MM.1S (cell line): ENCODE data around the gene GJB4.

Source experiments
- DNase-seq: peaks from one replicate; pipeline ENCODE4 v3.0.0-alpha.2; 2015
- H2AFZ ChIP-seq: fragments of 300-600 bp; sonication (generic); 2 replicates; pipeline ENCODE4 v1.6.0; 2016; ENCODE audit warnings: antibody characterized with exemption, low read length
- H3F3A ChIP-seq: fragments of 300-600 bp; sonication (generic); 2 replicates; pipeline ENCODE4 v1.6.1; 2016; ENCODE audit warnings: mild to moderate bottlenecking, antibody characterized with exemption, low read length, moderate library complexity, mixed read lengths; ENCODE audit not compliant: insufficient read depth
- H3K27ac ChIP-seq: fragments of 300-600 bp; sonication (generic); 2 replicates; pipeline ENCODE4 v1.5.1; 2016; ENCODE audit warnings: mild to moderate bottlenecking, low read length
- H3K27me3 ChIP-seq: fragments of 300-600 bp; sonication (generic); replicated peaks from 2 replicates; pipeline ENCODE4 v1.6.0; 2016; ENCODE audit warnings: low read length; ENCODE audit not compliant: insufficient read depth
- H3K36me3 ChIP-seq: fragments of 300-600 bp; sonication (generic); replicated peaks from 2 replicates; pipeline ENCODE4 v1.6.1; 2016; ENCODE audit warnings: mild to moderate bottlenecking, low read length, mixed read lengths; ENCODE audit not compliant: insufficient read depth
- H3K4me1 ChIP-seq: fragments of 300-600 bp; sonication (generic); 2 replicates; pipeline ENCODE4 v1.6.1; 2016; ENCODE audit warnings: low read length, mixed read lengths
- H3K4me2 ChIP-seq: fragments of 300-600 bp; sonication (generic); 2 replicates; pipeline ENCODE4 v1.6.0; 2016; ENCODE audit warnings: low read depth, low read length
- H3K4me3 ChIP-seq: fragments of 300-600 bp; sonication (generic); 2 replicates; pipeline ENCODE4 v1.5.1; 2016; ENCODE audit warnings: low read length, mixed read lengths
- H3K79me2 ChIP-seq: fragments of 300-600 bp; sonication (generic); 2 replicates; pipeline ENCODE4 v1.6.1; 2016; ENCODE audit warnings: mixed run types, low read length, mixed read lengths
- H3K9ac ChIP-seq: fragments of 300-600 bp; sonication (generic); 2 replicates; pipeline ENCODE4 v1.6.1; 2016; ENCODE audit warnings: low read length, mixed read lengths
- H3K9me2 ChIP-seq: fragments of 300-600 bp; sonication (generic); replicated peaks from 2 replicates; pipeline ENCODE4 v1.6.1; 2016; ENCODE audit warnings: mild to moderate bottlenecking, low read length, mixed read lengths; ENCODE audit not compliant: insufficient read depth
- H3K9me3 ChIP-seq: fragments of 300-600 bp; sonication (generic); replicated peaks from 2 replicates; pipeline ENCODE4 v1.6.1; 2016; ENCODE audit warnings: mild to moderate bottlenecking, low read length, mixed read lengths; ENCODE audit not compliant: insufficient read depth
- H4K20me1 ChIP-seq: fragments of 300-600 bp; sonication (generic); 2 replicates; pipeline ENCODE4 v1.6.1; 2016; ENCODE audit warnings: mild to moderate bottlenecking, low read length, moderate library complexity, mixed read lengths; ENCODE audit not compliant: insufficient read depth
- CTCF ChIP-seq: fragments of 300-600 bp; sonication (generic); IDR thresholded peaks from 2 replicates; pipeline ENCODE4 v1.5.1; 2016; ENCODE audit warnings: antibody characterized with exemption, low read length, mixed read lengths
- EZH2 ChIP-seq: fragments of 300-600 bp; sonication (generic); optimal IDR thresholded peaks from 2 replicates; pipeline ENCODE3; 2017; ENCODE audit warnings: low read depth, mild to moderate bottlenecking, antibody characterized with exemption, low read length, mixed read lengths
- EZH2phosphoT487 ChIP-seq: fragments of 300-600 bp; sonication (generic); IDR thresholded peaks from 2 replicates; pipeline ENCODE4 v1.6.1; 2018; ENCODE audit warnings: antibody characterized with exemption, low read length

GJB4 gene

GRCh38 chr1:34784751-34785221 is 25.2 kb downstream of the GJB4 start:
- no peak overlapping the region for H3K27ac ChIP-seq
- no peaks in the 10 kb centered on the region for H3F3A ChIP-seq
- H3K79me2 ChIP-seq, result no peaks in the 10 kb centered on the region

GRCh38 chr1:34785231-34785874 is 25.8 kb downstream of the GJB4 start:
- TF ChIP-seq EZH2phosphoT487 (no peak), CTCF (no peak), EZH2 (no peak)
- H2AFZ ChIP-seq, result no peak overlapping the region
- H3K27me3 ChIP-seq, result peaks cover 72% of the 10 kb centered on the region
- no peaks in the 10 kb centered on the region for H3K9me3 ChIP-seq
- H3K9me2 ChIP-seq, result no peaks in the 10 kb centered on the region
- no peaks in the 10 kb centered on the region for H3K36me3 ChIP-seq
- no peak for DNase-seq
- H3K4me3 ChIP-seq, result no peak overlapping the region
- H3K79me2 ChIP-seq, result no peaks in the 10 kb centered on the region
- H3K4me1 ChIP-seq, result peaks cover 5% of the 10 kb centered on the region
- H3K4me2 ChIP-seq, result no peak overlapping the region
- H3K27ac ChIP-seq, result no peak overlapping the region
- 0 out of 2 replicates have a peak, but pooled peaks cover 4% of the 10 kb centered on the region for H3F3A ChIP-seq
- no peak overlapping the region for H3K9ac ChIP-seq
- no peaks in the 10 kb centered on the region for H4K20me1 ChIP-seq

More at GRCh38 chr1:34784751-34785221, 25.2 kb downstream of the GJB4 start:
- H3K9me3 ChIP-seq, result no peaks in the 10 kb centered on the region
- H3K4me3 ChIP-seq, result no peak overlapping the region
- H4K20me1 ChIP-seq, result no peaks in the 10 kb centered on the region
- peaks cover under 1% of the 10 kb centered on the region for H3K4me1 ChIP-seq
- H3K27me3 ChIP-seq, result peaks cover 77% of the 10 kb centered on the region
- H3K9me2 ChIP-seq, result no peaks in the 10 kb centered on the region
- H3K4me2 ChIP-seq, result no peak overlapping the region
- no peak overlapping the region for H3K9ac ChIP-seq
- TF ChIP-seq CTCF, result no peak
- TF ChIP-seq EZH2, result no peak
- no peak for TF ChIP-seq EZH2phosphoT487
- H2AFZ ChIP-seq, result no peak overlapping the region
- DNase-seq, result no peak
- no peaks in the 10 kb centered on the region for H3K36me3 ChIP-seq

- peaks cover 5% of the 10 kb centered on the region for H3K4me1 ChIP-seq
- no peaks in the 10 kb centered on the region for H3K9me2 ChIP-seq
- H3F3A ChIP-seq, result 0 out of 2 replicates have a peak, but pooled peaks cover 4% of the 10 kb centered on the region
- H3K4me3 ChIP-seq, result no peak overlapping the region
- peaks cover 71% of the 10 kb centered on the region for H3K27me3 ChIP-seq
- no peaks in the 10 kb centered on the region for H3K36me3 ChIP-seq
- no peak overlapping the region for H3K4me2 ChIP-seq
- no peaks in the 10 kb centered on the region for H3K9me3 ChIP-seq
- DNase-seq, result no peak
- H3K79me2 ChIP-seq, result no peaks in the 10 kb centered on the region
- no peak for TF ChIP-seq CTCF
- no peak overlapping the region for H3K9ac ChIP-seq
- H4K20me1 ChIP-seq, result no peaks in the 10 kb centered on the region
- no peak overlapping the region for H2AFZ ChIP-seq
- no peak overlapping the region for H3K27ac ChIP-seq
Observed at GRCh38 chr1:34785875-34786470, 26.4 kb downstream of the GJB4 start.
